Measurements from ENCODE around the gene TMEM186.
"Not testable (repeated sequence)": the region's sequence is repeated elsewhere in the genome, so short reads cannot be mapped to it uniquely, and the experiment has no call there.

Gene TMEM186

DNA sequence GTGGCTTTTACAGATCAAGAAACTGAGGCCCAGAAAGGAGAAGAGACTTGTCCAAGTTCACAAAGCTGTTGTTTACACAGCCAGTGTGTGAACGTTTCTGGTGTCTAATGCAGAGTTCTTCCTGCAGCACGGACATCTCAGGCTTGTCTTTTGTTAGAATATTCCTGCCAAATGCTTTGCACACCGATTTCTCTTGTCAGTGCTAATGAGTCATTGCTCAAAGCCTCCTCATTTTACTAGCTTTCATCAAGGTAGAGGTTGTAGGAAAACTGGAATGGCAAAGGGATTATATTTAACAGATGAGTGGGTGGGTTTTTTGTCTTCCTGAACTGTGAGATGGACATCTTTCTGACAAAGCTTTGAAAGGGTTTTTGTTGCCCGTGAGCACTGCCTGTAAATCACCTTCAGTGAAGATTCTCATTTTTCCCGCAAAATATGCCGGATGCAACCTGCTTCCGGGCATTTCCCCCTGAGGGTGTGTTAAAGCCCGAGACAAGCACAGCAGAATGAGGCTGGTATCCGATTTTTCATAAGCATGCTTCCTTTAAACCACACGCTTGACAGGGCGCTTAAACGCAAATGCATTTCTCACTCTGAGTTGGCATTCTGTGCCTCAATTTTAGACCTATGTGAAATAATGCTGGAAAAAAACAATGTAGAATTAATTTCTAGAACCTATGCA lies 14.9 kb upstream of the TMEM186 start:
- DNase-seq (ENCODE audit: low spot score): no peak

DNA sequence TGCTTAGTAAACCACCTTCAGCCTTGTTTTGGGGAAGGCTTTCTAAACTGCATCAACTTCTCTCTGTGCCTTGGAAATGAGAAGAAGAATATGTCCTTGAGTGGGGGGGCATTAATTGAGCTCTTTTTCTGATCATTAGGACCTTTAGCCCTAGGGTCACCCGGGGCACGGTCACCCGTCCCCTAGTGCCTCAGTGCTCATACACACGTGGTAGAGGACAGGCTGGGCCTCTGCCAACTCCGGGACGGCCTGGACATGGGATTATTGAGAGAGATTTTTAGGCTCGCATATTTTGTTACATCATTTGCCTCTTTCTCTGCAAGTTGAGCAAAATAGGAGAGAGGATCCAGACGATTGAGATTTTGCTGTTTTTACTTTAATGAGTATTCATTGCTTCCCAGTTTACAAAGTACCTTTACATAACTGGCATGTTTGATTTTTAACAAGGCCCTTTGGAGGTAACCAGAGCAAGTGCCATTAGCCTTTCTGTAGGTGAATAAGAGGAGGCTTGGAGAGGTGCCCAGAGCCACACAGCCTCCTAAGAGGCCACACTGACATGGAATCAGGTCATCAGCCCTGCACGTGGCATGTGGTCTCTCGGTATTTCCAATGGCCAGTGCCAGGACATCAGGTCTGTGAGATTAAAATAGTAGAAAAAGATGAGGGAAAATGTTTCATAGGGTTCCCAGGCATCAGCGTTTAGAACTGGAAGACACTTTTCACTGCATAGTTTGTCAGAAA lies 11.3 kb upstream of the TMEM186 start:
- DNase-seq (ENCODE audit: low spot score): no peak

DNA sequence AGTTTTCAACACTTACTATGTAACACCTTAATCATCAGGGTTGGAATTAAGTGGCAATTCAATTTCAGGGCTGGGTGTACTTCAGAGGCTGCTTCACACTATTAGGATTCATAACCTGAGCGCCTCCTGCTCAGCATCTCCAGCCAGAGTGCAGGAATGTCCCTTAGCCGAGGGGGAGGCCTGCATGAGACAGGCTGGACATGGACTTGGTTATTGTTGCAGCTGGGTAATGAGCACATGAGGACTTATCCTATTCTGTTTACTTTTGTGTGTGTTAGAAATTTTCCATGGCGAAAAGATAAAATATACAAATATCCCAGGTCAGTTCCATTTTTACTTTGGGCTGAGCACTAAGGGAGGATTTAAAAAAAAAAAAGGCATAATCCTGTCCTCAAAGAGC lies 10.6 kb upstream of the TMEM186 start:
- DNase-seq (ENCODE audit: low spot score): no peak

DNA sequence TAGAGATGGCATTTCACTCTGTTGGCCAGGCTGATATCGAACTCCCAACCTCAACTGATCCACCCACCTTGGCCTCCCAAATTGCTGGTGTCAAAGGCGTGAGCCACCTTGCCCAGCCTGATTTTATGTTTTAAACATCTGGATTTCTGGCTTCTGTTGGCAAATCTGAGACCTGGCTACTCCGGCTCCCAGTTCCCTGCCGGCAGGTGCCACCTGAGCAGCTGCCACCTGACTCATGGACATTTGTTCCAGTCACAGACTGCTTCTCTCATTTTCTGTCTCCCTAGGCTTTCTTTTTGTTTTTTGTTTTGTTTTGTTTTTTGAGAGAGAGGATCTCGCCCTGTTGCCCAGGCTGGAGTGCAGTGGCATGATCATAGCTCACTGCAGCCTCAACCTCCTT lies 9.8 kb upstream of the TMEM186 start:
- no peak for DNase-seq (ENCODE audit: low spot score)

DNA sequence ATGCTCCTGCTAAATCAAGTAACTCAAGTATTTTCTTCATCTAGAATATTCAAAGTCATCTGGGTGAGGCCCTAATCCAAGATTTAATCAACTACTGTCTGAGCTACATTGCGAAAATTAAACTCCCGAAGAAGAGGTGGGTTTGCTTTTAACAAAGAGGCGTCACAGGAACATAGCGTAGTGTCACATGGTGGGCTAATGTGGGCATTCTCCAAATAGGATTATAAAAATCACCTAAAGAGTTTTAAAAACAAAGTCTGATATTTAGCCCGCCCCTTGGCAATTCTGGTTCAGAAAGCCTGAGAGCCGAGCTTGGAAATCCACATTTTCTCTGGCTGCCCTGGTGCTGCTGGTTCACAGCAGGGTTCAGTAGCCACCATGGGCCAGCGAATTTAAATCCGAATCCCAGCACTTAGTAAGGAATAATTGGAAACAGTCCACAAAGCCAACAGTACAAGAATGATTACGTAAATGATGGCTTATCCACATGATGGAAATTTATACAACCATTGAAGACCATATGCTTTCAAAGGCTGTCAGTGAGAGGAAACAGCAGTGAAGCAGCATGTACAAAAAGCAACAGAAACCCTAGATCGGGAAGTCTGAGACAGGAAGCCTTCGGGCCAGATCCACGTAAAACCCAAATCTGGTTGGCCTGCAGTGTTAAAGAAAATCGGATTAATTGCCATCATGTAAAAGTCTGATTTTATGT lies 9.0 kb upstream of the TMEM186 start:
- DNase-seq (ENCODE audit: low spot score): no peak

DNA sequence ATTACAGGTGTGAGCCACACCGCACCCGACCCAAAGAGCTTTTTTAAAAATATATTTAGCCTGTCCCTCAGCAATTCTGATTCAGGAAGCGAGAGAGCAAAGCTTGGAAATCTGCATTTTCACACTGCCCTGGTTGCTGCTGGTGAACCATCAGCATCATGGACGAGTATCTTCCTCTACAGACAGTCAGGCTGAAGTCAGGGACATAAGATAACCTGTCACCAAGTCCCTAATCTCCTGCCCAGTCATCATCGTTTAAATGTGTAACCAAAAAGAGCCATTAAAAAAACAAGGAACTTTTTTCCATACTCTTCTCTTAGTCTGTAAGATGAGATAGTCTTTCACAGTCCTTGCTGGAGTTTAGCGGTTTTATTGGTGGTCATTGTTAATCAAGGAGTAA lies 6.9 kb upstream of the TMEM186 start:
- no peak for DNase-seq (ENCODE audit: low spot score)

DNA sequence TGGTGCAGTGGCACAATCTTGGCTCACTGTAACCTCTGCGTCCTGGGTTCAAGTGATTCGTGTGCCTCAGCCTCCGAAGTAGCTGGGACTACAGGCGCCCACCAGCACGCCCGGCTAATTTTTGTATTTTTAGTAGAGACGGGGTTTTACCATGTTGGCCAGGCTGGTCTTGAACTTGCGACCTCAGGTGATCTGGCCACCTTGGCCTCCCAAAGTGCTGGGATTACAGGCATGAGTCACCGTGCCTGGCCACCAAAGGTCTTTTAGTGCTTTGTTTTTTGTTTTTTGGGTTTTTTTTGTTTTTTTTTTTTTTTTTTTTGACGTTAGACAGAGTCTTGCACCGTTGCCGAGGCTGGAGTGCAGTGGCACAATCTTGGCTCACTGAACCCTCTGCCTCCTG lies 6.3 kb upstream of the TMEM186 start:
- DNase-seq (ENCODE audit: low spot score): not testable (repeated sequence)

DNA sequence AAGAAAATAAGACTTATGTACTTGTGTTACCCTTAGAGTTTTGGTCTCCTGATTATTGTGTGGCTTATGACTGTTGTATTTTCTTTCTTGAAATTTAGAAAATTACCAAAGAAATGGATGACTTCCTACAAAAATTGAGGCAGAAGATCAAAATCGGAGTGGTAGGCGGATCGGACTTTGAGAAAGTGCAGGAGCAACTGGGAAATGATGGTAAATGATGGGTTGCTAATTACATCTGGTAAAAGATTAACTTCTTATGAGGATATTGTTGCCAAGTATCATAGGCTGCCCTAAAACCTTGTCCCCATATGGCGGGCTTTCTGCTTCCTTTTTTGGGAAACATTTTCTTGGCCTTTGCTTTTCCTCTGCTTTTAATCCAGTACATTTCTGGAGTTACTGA lies 4.3 kb upstream of the TMEM186 start:
- no peak for DNase-seq (ENCODE audit: low spot score)

DNA sequence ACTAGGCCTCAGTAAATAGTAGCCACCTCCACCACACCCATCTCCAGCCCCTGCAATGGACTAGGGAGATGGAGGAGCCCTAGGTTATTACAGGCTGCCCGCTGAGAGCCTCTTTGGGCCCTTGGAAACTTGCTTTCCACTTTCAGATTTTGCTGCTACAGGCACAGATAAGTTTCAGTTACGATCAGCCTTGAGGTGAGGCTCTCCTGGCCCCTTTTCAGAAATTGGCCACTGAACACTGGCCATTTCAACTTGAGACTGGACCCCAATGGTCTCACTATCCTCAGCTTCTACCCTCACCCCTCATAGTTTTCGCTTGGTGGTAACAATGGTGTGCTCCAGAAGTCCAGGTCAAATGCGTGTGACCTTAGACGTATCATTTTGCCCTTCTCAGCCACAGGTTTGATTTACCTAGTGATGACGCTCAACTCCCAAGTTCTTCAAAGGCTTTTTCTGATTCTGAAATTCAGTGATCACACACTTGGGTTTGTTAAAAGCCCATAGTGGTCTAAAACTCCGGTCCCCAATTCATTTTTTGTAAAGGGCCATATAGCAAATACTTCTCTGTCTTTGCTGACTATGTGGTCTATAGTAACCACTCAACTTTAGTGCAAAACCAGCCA lies 1.2 kb upstream of the TMEM186 start:
- no peak for DNase-seq (ENCODE audit: low spot score)

DNA sequence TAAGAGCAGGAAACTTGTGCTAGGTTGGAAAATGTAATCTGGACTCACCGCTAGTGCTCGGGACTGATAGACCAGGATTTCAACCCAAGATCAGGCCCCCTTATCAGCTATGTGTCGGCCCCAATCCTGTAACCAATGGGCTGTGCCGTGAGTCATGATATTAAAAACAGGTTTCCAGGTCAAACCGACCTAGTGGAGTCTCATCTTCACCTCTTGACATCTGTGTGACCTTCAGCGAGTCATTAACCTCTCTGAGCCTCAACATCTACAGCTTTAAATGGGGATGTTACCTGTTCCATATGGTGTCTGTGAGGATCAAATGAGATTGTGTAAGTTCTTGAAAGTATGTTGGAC lies 712 bp upstream of the TMEM186 start:
- no peak for DNase-seq (ENCODE audit: low spot score)

DNA sequence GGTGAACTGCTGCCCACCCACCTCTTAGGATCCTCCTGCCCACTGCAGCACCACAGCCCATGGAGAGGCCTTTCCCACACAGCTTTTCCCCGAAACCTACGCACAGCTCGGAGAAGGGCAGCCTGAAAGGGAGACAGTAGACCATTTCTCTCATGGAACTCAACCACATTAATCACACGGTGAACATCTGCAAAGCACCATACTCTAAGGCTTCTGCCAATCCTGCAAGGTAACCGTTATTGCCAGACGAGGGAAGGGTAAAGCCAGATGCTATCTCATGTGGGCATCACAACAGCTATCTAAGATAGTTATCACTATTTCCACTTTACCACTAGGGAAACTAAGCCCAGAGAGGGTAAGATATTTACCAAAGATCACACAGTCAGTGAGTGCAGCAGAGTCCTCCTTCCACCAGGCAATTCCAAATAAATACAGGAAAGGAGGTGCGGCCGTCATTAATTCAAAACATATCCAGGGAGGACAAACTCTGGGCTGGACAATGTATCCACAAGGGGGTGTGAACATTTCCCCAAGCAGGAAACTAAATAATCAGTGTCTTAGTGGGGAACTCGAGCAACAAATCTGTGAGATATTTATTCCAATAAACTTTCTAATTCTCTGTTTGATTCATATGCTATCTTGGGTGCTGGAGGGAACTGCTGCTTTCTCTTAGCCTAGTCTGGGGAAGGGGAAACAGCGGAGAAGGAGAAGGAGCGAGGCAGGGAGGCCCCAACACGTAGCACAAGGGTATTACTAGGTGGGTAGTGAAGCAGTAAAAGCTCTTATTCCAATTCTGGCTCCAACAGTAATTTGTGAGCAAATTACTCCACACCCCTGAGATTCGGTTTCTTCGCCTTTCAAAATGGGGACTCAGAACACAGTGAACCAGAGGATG lies 723 bp downstream of the TMEM186 start:
- no peak for DNase-seq (ENCODE audit: low spot score)

DNA sequence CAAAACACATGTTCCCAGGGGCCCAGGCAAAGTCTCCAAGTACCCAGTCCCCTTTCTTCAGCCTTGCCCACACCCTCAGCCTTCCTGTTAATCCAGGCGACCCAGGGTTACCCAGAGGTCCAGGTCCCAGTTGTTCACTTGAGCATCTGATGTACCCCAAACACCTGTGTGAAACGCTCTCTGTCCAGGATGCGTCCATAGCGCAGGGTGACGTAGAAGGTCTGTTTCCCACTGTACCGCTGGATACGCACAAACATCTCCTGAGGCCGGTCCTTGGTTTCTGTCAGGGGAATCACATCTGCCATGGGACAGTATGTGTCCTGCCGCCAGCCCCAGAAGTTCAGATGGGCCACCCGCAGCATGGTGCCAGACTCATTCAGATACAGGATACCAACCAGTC lies 1.6 kb downstream of the TMEM186 start:
- DNase-seq (ENCODE audit: low spot score): no peak

DNA sequence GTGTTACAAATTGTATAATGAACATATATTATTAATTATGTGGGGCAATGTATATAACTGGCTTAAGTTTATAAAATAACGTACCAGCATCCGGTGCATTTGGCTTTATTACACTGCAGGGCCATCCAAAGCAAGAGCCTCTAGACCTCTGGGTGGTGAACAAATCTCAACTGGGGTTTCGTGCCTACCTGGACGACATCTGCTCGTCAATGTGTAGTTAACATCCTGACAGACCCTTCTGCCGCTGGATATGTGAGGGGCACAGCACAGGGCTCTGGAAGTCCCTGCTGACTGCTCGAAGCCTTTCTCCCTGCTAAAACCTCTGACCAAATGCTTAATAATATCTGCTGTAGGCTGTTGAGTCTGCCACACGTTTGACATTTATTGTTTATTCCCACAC lies 2.3 kb downstream of the TMEM186 start:
- no peak for DNase-seq (ENCODE audit: low spot score)

DNA sequence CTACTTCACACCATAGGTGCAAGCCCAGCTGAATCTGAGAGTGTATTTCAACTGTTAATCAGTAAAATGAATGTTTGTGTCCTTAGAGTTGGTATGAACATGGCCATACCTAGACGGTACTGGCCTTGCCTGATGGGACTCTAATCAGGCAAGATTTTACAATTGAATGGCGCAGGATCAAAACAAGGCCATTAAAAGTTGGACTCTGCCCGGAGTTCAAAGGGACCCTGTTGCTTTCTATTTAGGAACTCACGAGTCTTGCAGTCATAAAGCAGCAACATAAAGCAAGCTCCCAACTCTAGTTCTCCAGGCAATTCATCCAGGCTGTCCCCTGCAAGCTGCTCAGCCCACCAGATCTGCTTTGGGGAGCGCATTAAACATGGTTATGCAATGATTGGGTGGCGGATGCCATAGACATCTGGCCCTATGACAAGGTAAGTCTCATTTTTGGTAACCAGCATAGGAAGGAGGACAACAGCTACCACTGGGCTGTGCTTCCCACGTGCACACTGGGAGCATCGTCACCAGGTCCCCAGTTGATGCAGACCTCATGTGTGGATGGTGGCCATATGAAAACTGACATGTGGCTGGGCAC lies 8.8 kb downstream of the TMEM186 start:
- DNase-seq (ENCODE audit: low spot score): no peak

DNA sequence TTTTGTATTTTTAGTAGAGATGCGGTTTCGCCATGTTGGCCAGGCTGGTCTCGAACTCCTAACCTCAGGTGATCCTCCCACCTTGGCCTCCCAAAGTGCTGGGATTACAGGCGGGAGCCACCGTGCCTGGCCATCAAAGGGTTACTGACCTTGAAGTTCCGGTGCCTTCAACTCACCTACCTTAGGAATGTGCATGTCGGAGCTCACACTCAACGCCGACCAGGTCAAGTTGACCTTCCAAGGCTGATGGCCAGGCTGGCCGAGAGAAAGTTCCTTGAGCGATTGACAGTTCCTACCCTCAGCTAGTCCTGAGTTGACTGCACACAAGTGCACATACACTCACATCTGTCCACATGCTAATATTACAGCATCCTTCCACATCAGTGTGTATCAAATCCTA lies 11.1 kb downstream of the TMEM186 start:
- DNase-seq (ENCODE audit: low spot score): not testable (repeated sequence)

DNA sequence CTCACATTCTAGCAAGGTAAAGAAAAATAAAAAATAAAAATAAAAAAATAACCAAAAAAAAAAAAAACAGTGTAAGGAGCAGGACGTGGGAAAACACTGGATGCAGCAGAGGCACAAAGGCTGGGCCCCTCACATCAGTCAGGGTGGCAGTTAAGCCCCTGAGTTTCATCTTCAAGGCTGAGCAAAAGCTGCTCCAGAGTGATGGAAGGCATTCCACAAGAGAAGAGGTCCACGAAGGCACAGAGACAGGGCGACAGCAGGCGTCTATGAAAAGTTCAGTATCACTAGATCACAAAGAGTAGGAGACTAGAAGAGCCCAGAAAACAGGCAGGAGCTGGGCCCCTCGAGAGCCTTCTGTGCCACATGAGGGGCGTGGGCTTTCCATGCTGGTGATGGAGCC lies 12.0 kb downstream of the TMEM186 start:
- DNase-seq (ENCODE audit: low spot score): no peak

DNA sequence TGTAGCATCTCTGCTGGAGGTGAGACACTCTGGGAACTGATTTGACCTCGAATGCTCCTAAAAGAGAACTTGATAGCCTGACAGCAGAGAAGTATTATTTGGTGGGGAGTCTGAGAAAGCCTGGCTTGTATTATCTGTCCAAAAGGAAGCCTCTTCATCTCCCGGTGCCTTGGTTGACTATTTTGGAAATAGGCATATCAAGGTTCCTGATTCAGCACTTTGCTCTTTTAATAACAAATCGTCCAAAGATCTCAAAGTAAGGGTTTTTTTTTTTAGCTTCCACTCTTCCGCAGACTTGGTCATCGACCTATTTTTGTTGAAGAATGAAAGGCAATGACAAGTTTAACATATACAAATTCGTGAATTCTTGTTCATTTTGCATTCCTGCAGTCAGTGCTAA lies 14.8 kb downstream of the TMEM186 start:
- DNase-seq (ENCODE audit: low spot score): no peak

DNA sequence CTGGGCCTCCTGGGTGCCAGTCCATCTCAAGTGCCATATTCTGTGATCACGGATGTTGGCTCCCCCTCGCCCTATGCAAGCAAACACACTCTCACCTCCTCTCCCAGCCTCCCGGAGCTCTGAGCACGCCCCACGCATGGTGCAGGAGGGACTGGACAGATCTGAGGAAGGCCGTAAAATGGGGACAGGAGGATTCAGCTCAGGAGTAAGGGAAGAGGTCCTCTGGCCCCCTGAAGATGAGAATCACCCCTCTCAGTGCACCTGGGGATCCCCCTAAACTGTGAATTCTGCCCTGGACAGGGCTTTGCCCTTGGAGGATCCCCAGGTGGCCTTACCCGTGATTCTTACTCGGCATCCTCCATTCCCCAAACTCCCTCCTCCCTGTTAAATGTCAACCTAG lies 15.6 kb downstream of the TMEM186 start:
- no peak for DNase-seq (ENCODE audit: low spot score)

DNA sequence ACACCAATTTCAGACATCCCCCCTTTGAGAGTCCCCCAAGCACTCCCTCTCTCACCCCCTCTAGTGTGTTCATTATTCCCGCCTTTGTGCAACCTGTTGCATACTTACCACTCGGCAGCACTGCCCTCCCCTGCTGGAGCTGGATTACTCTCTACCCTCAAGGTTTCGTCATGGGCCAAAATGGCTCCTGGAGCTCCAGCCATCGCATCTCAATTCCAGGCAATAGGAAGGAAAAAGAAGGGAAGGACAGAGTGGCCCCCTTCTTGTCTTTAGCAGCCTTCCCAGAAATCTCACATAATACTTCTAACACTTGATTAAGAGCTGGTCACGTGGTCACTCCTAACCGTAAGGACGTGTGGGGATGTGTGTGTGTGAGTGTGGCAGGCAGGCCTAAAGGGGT lies 20.2 kb downstream of the TMEM186 start:
- DNase-seq (ENCODE audit: low spot score): no peak

DNA sequence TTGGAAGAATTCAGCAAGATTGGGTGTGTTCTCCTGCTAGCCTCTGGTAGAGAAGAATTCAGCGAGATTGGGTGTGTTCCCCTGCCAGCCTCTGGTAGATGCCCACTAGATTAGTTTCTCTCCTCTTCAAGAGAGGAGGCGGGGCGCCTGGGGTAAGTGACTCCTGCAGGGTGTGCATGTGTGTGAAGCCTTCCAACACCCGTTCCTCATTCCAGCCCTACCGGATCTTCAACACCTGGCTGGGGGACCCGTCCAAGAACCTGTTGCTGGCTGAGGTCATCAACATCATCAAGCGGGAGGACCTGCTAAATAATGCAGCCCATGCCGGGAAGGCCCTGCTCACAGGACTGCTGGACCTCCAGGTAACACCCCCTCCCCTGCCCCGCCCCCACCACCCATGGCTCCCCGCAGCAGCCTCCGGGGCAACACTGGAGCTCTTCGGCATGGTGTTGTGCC lies 21.3 kb downstream of the TMEM186 start:
- DNase-seq (ENCODE audit: low spot score): no peak

DNA sequence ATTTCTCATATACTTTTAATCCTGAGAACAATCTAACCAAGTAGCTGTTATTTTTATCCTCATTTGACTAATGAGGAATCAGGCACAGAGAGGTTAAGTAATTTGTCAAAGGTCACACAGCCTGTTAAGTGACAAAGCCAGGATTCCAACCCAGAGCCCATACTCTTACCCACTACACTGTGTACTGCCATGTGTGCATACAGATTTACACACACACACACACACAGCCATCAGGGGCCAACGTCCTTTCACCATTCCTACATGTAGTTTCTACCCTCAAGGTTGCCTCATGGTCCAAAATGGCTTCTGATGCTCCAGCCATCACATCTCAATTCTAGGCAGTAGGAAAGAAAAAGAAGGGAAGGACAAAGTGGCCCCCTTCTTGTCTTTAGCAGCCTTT lies 22.1 kb downstream of the TMEM186 start:
- DNase-seq (ENCODE audit: low spot score): no peak
